HG03520 (cell line): Measurements from ENCODE around the gene FBN1.

Experiments used
- ATAC-seq: cut with Tn5 transposase; IDR thresholded peaks from one replicate; pipeline ENCODE4 v1.9.1; 2021; ENCODE audit warnings: mild to moderate bottlenecking, moderate library complexity; ENCODE audit not compliant: unreplicated experiment

The FBN1 gene

DNA sequence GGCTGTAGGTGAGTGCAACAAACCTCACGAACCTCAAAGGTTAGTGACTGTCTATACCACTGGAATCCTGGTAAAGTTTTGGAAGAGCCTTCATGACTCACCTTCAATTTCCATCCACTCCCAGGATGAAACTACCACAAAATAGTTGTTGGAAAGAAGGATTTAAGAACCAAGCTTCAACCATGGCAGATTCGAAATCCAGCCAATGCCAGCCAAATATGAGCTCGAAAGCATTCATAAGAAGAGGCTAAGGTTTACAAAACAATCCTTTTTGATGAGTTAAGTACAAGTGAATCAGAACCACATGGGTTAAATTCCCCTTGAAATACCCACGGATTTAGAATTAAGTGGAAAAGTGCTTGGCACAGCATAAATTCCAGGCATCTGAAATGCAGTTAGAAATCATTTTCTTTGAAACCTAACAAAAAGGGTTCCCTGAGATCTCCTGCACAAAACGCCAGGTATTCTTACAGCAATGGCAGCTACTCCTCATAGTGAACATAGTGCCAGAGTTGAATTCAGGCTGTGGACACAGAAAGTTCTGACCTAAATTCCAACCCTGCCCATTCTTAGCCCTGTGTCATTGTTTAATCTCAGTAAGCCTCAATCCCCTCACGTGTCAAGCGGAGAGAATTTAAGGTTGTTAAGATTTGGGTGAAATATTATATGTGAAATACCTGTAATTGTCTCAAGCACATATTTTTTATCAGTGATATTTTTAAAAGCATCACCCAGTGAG, 89.2 kb downstream of the FBN1 start:
- ATAC-seq: no peak

GRCh38 chr15:48555241-48555881, 90.1 kb downstream of the FBN1 start:
- ATAC-seq: no peak

DNA sequence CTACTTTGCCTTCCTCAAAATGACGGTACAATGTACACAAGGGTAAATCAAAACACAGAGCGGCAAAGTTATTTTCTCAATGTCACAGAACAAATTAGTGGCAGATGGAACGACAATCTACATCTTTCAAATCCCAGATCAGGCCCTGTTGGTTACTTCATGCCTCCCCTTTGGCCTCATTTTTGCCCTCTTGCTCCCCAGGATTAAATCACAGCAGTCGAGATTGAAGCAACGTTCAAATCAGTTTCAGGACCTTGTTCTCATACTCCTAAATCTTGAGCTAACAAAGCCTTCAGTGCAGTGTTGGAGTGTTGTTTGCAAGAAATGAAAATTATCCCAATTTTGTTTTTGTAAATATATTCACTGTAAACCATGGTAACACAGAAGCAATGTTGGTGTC, 91.4 kb downstream of the FBN1 start:
- no peak for ATAC-seq

GRCh38 chr15:48553559-48553958, 92.0 kb downstream of the FBN1 start:
- no peak for ATAC-seq

DNA sequence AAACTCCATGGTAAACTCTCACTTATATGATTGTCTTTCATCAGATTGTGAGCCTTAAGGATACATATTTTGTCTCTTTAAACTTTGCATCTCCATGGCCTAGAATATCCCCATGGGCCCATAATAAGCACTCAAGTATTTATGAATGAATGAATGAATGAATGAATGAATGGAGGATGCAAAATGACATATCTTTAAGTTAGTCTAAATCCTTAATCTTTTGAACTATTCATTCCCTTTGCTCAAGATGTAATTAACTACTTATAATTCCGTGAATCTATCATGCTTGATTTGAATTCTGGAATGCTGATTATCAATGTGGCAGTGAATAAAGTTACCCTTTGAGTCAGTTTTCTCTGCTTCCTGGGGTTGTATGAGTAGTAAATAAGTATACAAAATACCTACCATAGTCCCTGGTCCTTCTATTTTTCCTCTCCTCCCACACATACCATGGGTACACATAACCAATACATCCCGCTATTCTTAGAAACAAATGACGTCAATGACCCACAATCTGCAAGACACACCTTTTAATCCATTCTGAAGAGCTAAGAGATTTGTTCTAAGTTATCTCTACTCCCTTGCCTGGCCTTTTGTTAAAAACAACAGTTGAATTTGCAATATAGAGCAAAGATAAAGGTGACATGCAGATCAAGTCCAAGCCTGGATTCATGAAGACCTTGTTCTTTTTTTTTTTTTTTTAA, 94.5 kb downstream of the FBN1 start:
- ATAC-seq: no peak

- no peak for ATAC-seq
Observed at GRCh38 chr15:48548455-48548854, 97.1 kb downstream of the FBN1 start.

GRCh38 chr15:48547286-48547685, 98.2 kb downstream of the FBN1 start:
- no peak for ATAC-seq

DNA sequence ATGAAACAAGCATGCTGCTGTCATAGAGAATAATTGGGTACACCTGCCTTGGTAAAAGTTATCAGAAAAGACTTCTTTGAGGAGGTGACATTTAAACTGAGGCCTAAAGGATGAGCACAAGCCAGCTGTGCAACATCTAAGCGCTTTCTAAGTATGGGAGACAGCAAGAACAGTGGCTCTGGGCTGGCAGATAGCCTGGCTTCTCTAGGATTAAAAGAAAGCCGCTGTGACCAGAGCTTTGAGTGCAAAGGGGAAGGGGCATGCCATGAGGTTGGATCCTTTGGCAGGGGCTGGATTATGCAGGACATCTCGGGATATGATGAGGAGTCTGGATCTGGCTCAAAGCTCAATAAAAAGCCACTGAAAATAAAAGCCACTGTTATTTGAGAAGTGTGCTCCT, 99.2 kb downstream of the FBN1 start:
- ATAC-seq: no peak

- ATAC-seq: no peak
Observed at GRCh38 chr15:48544778-48545177, 100.7 kb downstream of the FBN1 start.

GRCh38 chr15:48541341-48542278, 103.9 kb downstream of the FBN1 start:
- ATAC-seq: no peak

GRCh38 chr15:48540756-48541155, 104.8 kb downstream of the FBN1 start:
- no peak for ATAC-seq

DNA sequence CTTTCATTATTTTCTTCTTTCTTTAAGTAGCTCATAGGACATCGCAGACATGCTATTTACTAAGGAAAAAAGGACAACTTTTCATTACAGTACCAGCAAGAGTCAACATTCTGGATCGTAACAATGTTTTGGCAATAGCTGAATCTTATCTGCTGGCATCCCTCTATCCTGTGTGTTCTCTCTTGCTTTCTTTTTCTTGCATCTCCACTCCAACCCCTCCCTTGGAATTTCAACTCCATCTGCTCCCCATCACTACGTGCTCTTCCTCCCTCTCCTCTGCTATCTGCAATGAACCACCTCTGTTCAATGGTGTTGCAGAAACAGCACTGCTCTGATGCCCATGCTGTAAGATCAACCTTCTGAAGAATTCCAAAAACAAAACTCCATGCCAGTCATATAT, 106.6 kb downstream of the FBN1 start:
- ATAC-seq: no peak

GRCh38 chr15:48537271-48538113, 108.0 kb downstream of the FBN1 start:
- ATAC-seq: no peak

DNA sequence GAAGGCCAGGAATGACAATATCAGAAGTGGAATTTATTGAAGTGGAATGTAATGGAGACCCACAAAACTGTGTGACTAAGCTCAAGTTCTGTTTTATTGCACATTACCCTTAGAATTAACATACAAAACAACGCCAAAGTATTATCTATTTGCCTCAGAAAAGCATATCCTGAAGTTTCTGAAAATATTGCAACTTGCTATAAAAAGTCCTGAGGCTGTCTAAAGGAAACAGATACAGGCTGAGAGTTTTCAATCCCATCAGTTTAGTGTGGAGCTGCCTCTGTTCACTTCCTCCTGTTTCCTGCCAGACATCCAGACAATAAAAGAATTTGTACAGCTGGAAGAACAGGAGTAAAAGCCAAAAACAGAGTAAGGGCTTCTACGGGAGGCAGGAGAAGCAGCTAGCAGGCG, 108.8 kb downstream of the FBN1 start:
- no peak for ATAC-seq

GRCh38 chr15:48533982-48534381, 111.5 kb downstream of the FBN1 start:
- no peak for ATAC-seq

DNA sequence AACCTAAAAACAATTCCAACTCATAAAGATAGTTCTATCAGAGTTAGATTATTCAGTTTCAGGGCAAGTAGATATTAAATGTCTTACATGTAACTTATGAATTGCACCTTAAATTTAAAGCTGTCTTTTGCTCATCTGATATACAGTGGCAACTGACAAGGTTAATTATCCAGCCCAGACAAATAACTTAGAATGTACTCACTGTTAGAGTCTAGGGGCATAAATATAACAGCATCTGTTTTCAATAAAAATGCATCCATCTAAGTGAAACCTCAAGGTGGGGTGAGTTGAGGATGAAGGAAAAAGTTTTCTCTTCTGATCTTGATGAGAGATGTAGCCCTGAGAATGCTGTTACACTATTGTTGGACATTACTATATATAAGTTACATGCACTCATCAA, 112.6 kb downstream of the FBN1 start:
- no peak for ATAC-seq

DNA sequence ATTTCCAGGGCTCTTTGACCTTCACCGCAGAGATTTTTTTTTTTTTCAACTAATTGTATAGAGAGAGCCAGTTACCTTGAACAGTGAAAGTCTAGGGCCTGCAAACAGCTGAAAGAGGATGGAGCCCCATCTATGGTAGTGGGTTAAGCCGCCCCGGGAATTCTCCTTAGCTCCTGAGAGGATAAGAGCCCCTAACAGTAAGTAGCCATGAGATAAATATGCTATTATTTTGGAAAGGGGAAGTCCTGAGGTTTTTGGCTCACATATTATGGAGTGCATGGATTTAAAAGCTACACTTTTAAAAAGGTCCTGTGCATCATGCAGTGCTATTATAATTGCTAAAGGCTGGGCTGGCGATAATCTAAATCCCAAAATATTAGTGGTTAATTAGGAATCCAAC, 115.0 kb downstream of the FBN1 start:
- ATAC-seq: no peak

DNA sequence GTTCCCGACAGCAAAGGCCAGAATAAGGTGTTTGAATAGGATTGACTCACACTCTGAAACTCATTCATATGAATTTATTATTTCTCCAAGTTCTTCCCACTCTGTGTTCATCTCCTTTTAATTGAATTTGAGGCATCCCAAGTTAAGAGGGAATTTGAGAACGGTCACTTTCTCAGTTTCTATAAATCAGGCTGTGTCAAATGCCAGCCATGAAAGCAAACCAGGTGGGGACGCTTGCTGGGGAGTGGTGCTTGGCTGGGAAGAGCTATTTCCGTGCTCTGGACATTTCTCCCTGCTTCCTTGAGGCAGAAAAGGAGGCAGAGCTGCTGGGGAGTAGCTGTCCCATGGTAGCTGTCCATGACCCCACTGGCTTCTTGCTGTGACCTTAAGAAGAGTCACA, 116.6 kb downstream of the FBN1 start:
- ATAC-seq: no peak

DNA sequence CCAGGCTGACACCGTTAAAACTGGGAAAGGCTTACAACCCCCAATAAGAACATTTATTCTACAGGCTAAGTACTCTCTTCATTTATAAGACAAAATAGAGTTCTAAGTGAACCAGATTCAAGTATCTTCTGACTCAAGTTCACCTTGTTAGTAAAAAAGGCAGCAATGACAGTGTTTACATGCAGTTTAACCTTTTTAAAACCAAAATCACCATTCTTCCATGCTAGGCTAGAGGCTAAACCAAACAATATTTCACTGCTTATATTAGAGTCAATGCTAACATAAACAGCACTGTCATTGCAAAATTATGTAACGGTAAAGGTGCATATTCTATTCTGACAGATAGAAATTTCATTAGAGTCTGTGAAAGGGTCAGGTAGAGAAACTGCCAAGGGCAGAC, 118.0 kb downstream of the FBN1 start:
- ATAC-seq: no peak

DNA sequence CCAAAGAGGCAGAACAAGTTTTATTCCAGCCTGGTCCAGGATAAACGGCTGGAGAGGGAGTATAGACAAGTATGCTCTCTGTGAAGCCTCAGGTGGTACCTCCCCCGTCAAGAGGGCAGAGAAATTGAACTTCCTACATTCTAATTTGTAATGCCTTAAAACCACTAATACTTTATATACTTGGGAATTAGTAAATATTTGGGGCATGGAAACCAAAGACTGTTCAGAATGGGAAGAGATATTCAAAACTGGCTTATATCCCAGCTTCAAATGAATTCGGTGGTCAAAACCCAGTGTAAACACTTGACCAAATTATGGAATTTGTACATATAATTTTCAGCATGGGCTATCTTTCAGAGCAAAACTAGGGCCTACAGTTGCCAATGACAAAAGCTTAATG, 122.6 kb downstream of the FBN1 start:
- ATAC-seq: no peak
